ENCODE data around the gene ZG16. TPM values are rescaled to one million over a fixed set of nuclear protein-coding genes. Genes with fewer than 3 reads are reported as not detected.

ZG16 gene
- total RNA-seq, 2 donors from 2014 or later: not detected

- Mint-ChIP-seq H3K27ac (peak overlapping the region; percentile 100), H3K27me3 (no peaks in the 10 kb centered on the region), H3K36me3 (ENCODE audit: low read depth) (peaks cover 2% of the 10 kb centered on the region), H3K4me1 (peaks cover 38% of the 10 kb centered on the region), H3K4me3 (peak overlapping the region; percentile 100)
- H3K9me3 ChIP-seq (ENCODE audit: control insufficient read depth, low read length, poor library complexity, severe bottlenecking): no peaks in the 10 kb centered on the region
- DNase-seq (no peak), ATAC-seq (no peak)
Observed at GRCh38 chr16:29804455-29805231, 26.6 kb downstream of the ZG16 start.

- H3K27ac Mint-ChIP-seq: peak overlapping the region; percentile 100
- peak overlapping the region; percentile 100 for H3K4me3 Mint-ChIP-seq
- peaks cover 44% of the 10 kb centered on the region for H3K4me1 Mint-ChIP-seq
- H3K36me3 Mint-ChIP-seq (ENCODE audit: low read depth): peaks cover 2% of the 10 kb centered on the region
- no peaks in the 10 kb centered on the region for H3K9me3 ChIP-seq (ENCODE audit: control insufficient read depth, low read length, poor library complexity, severe bottlenecking)
- DNase-seq: peak; percentile 96
- peak; percentile 74 for ATAC-seq
- H3K27me3 Mint-ChIP-seq: no peaks in the 10 kb centered on the region
Observed at GRCh38 chr16:29805232-29806098, 27.4 kb downstream of the ZG16 start.

GRCh38 chr16:29806099-29806579, 28.1 kb downstream of the ZG16 start, which contains the start of gene MAZ:
TSS of gene MAZ (plus strand) at chr16:29806529. CDS start at chr16:29806702, 173 bp downstream.
- Mint-ChIP-seq H3K4me3 (peak within 1 kb of the TSS; percentile 100), H3K27ac (peak within 1 kb of the TSS; percentile 100), H3K36me3 (ENCODE audit: low read depth) (peaks cover 2% of the 10 kb centered on the region), H3K27me3 (no peaks in the 10 kb centered on the region), H3K4me1 (peaks cover 49% of the 10 kb centered on the region)
- no peaks in the 10 kb centered on the region for H3K9me3 ChIP-seq (ENCODE audit: control insufficient read depth, low read length, poor library complexity, severe bottlenecking)
- ATAC-seq (peak; percentile 1), DNase-seq (peak; percentile 54 to 85 (median 79))

- Mint-ChIP-seq H3K27me3 (no peaks in the 10 kb centered on the region), H3K36me3 (ENCODE audit: low read depth) (peaks cover 2% of the 10 kb centered on the region), H3K27ac (peak overlapping the region; percentile 95), H3K4me3 (peak overlapping the region; percentile 95), H3K4me1 (peaks cover 51% of the 10 kb centered on the region)
- no peaks in the 10 kb centered on the region for H3K9me3 ChIP-seq (ENCODE audit: control insufficient read depth, low read length, poor library complexity, severe bottlenecking)
- peak in 1 of 3 donors; percentile 41 for DNase-seq
- no peak for ATAC-seq
Observed at GRCh38 chr16:29806641-29807425, 28.8 kb downstream of the ZG16 start.

GRCh38 chr16:29807426-29808218, 29.6 kb downstream of the ZG16 start:
- H3K9me3 ChIP-seq (ENCODE audit: control insufficient read depth, low read length, poor library complexity, severe bottlenecking): no peaks in the 10 kb centered on the region
- Mint-ChIP-seq H3K36me3 (ENCODE audit: low read depth) (peaks cover 2% of the 10 kb centered on the region), H3K4me3 (peak overlapping the region; percentile 95), H3K4me1 (peaks cover 51% of the 10 kb centered on the region), H3K27me3 (no peaks in the 10 kb centered on the region), H3K27ac (peak overlapping the region; percentile 95)
- ATAC-seq: peak; percentile 56
- DNase-seq: peak; percentile 73 to 85 (median 76)

GRCh38 chr16:29808219-29808900, 30.3 kb downstream of the ZG16 start:
- Mint-ChIP-seq H3K4me1 (peaks cover 54% of the 10 kb centered on the region), H3K36me3 (ENCODE audit: low read depth) (peaks cover 2% of the 10 kb centered on the region)
- no peak for ATAC-seq

GRCh38 chr16:29809031-29809747, 31.1 kb downstream of the ZG16 start:
- H3K4me1 Mint-ChIP-seq: peaks cover 47% of the 10 kb centered on the region
- H3K27ac Mint-ChIP-seq: peak overlapping the region; percentile 95
- DNase-seq (no peak), ATAC-seq (no peak)
- no peaks in the 10 kb centered on the region for H3K27me3 Mint-ChIP-seq
- peak overlapping the region; percentile 95 for H3K4me3 Mint-ChIP-seq
- no peaks in the 10 kb centered on the region for H3K9me3 ChIP-seq (ENCODE audit: control insufficient read depth, low read length, poor library complexity, severe bottlenecking)
- H3K36me3 Mint-ChIP-seq (ENCODE audit: low read depth): peaks cover 2% of the 10 kb centered on the region

More at GRCh38 chr16:29808219-29808900, 30.3 kb downstream of the ZG16 start:
- Mint-ChIP-seq H3K27me3 (no peaks in the 10 kb centered on the region), H3K27ac (peak overlapping the region; percentile 95), H3K4me3 (peak overlapping the region; percentile 95)
- no peaks in the 10 kb centered on the region for H3K9me3 ChIP-seq (ENCODE audit: control insufficient read depth, low read length, poor library complexity, severe bottlenecking)
- DNase-seq: no peak

- Mint-ChIP-seq H3K27me3 (no peaks in the 10 kb centered on the region), H3K4me1 (peaks cover 48% of the 10 kb centered on the region), H3K36me3 (ENCODE audit: low read depth) (peaks cover 2% of the 10 kb centered on the region), H3K4me3 (peak overlapping the region; percentile 93), H3K27ac (peak overlapping the region; percentile 82)
- DNase-seq (peak in 1 of 3 donors; percentile 40), ATAC-seq (no peak)
- no peaks in the 10 kb centered on the region for H3K9me3 ChIP-seq (ENCODE audit: control insufficient read depth, low read length, poor library complexity, severe bottlenecking)
Observed at GRCh38 chr16:29809850-29810698, 32.0 kb downstream of the ZG16 start.

GRCh38 chr16:29810699-29811169, 32.7 kb downstream of the ZG16 start:
- DNase-seq: no peak

GRCh38 chr16:29811170-29811895, 33.3 kb downstream of the ZG16 start:
- H3K4me1 Mint-ChIP-seq: peaks cover 53% of the 10 kb centered on the region
- H3K27ac Mint-ChIP-seq: peak overlapping the region; percentile 82
- DNase-seq (peak in 2 of 3 donors; percentile 57 to 60), ATAC-seq (peak; percentile 30)
- H3K9me3 ChIP-seq (ENCODE audit: control insufficient read depth, low read length, poor library complexity, severe bottlenecking): no peaks in the 10 kb centered on the region
- H3K27me3 Mint-ChIP-seq: no peaks in the 10 kb centered on the region
- H3K36me3 Mint-ChIP-seq (ENCODE audit: low read depth): peaks cover 4% of the 10 kb centered on the region
- peak overlapping the region; percentile 93 for H3K4me3 Mint-ChIP-seq

More at GRCh38 chr16:29810699-29811169, 32.7 kb downstream of the ZG16 start:
- no peaks in the 10 kb centered on the region for H3K9me3 ChIP-seq (ENCODE audit: control insufficient read depth, low read length, poor library complexity, severe bottlenecking)
- Mint-ChIP-seq H3K27me3 (no peaks in the 10 kb centered on the region), H3K4me3 (peak overlapping the region; percentile 93), H3K4me1 (peaks cover 50% of the 10 kb centered on the region), H3K27ac (peak overlapping the region; percentile 82), H3K36me3 (ENCODE audit: low read depth) (peaks cover 2% of the 10 kb centered on the region)
- ATAC-seq: no peak

All from T-helper 17 cell (primary cell).